ENCODE data around the gene ARFGEF3.

The ARFGEF3 gene

DNA sequence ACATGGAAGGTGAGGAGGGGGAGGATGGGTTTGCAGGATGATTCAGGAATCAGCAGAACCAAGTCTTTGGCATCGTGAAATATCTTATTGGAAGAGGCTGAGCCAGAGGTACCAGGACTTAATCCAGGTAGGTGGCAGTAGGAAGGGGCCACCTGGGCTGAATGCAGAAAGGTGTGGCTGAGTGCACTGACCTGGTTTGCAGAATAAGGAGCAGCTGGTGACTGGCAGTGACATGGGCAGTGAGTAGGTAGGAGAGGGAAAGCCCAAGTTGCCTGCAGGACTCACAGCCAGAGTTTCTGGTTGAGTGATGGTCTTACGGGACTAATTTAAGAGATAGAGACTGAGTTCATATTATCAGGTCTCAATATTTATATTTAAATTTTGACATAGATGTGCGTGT, 57.7 kb downstream of the ARFGEF3 start (continued):
- TF ChIP-seq ZFP3 (tag by site-specific recombination; IDR thresholded peaks at IDR 0.05; ENCODE audit: low read depth) = no peak
- no peak for TF ChIP-seq ZNF416 (tag by site-specific recombination; IDR thresholded peaks at IDR 0.05)
- TF ChIP-seq OSR2 (tag by site-specific recombination; IDR thresholded peaks at IDR 0.05) = no peak
- TF ChIP-seq ZNF560 (tag by site-specific recombination; IDR thresholded peaks at IDR 0.05; ENCODE audit: borderline replicate concordance) = no peak
- TF ChIP-seq ZNF16 (tag by site-specific recombination; IDR thresholded peaks at IDR 0.05; ENCODE audit: low read depth) = no peak

DNA sequence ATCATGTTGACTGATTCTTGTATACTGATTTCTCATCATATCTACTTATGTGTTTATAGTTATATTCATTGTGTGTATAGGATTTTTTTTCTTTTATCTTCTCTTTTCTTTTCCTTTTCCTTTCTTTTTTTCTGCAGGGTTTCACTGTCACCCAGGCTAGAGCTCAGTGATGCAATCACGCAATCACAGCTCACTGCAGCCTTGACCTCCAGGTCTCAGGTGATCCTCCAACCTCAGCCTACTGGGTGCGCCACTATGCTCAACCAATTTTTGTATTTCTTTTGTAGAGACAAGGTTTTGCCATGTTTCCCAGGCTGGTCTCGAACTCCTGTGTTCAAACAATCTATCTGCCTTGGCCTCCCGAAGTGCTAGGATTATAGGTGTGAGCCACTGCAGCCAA, 58.2 kb downstream of the ARFGEF3 start:
- H3K9me3 ChIP-seq (ENCODE audit: control insufficient read depth, insufficient read depth, low read depth, low read length) = no peaks in the 10 kb centered on the region
- ChIA-PET CTCF (no interaction called here), POLR2A (no interaction called here)
- no peaks in the 10 kb centered on the region; a peak in 1 of 3 replicates for H3K36me3 ChIP-seq (ENCODE audit: control insufficient read depth in 2 of 2, insufficient read depth in 1 of 2, low read length in 2 of 2)
- no peak overlapping the region for H3K4me3 ChIP-seq (ENCODE audit: low read depth, low read length)
- TF ChIP-seq, protein P1, sequence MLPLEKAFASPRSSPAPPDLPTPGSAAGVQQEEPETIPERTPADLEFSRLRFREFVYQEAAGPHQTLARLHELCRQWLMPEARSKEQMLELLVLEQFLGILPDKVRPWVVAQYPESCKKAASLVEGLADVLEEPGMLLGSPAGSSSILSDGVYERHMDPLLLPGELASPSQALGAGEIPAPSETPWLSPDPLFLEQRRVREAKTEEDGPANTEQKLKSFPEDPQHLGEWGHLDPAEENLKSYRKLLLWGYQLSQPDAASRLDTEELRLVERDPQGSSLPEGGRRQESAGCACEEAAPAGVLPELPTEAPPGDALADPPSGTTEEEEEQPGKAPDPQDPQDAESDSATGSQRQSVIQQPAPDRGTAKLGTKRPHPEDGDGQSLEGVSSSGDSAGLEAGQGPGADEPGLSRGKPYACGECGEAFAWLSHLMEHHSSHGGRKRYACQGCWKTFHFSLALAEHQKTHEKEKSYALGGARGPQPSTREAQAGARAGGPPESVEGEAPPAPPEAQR (tag by site-specific recombination; IDR thresholded peaks at IDR 0.05) = no peak
- TF ChIP-seq ZNF621 (tag by site-specific recombination; IDR thresholded peaks at IDR 0.05) = no peak
- TF ChIP-seq ZNF529 (tag by site-specific recombination; IDR thresholded peaks at IDR 0.05; ENCODE audit: insufficient replicate concordance) = no peak
- no peak for TF ChIP-seq ZNF610 (tag by site-specific recombination; IDR thresholded peaks at IDR 0.05; ENCODE audit: borderline replicate concordance)
- TF ChIP-seq ZNF140 (tag by site-specific recombination; IDR thresholded peaks at IDR 0.05) = no peak
- H3K27ac ChIP-seq (ENCODE audit: extremely low read depth, low read depth, low read length) = no peak overlapping the region
- H3K4me1 ChIP-seq (ENCODE audit: control insufficient read depth, insufficient read depth, low read length) = no peaks in the 10 kb centered on the region

DNA sequence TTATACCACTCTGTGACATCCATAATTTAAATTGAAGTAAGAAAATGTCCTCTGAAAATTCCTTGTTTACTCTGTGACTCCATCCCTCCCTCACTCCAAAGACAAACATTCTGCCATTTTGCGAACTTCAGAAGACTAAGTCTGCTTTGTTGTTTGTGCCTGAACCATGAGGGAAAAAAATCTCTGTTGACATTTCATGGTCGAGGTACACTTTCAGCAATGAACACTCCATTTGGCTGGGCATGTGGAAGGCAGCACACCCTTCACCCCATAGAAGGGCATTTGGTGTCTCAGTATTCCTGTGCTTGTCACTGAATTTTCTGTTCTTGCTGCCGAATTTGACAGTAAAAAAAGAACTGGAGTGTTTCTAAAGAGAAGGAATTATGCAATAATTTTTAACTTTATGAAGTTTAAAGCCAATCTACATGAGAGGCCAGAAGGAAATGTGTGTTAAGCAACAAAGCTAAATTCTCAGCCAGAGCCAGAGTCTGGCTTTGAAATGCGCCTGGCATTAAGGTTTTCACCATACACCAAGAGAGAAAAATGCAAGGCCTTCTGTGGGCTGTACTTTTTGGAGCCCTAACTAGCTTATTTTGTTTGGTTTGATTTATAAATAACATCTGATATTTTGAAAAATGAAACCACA, 61.3 kb downstream of the ARFGEF3 start:
- Histone ChIP-seq H3K36me3 (ENCODE audit: control insufficient read depth in 2 of 2, insufficient read depth in 1 of 2, low read length in 2 of 2) (no peaks in the 10 kb centered on the region; a peak in 1 of 3 replicates), H3K4me3 (ENCODE audit: low read depth, low read length) (no peak overlapping the region), H3K27ac (ENCODE audit: extremely low read depth, low read depth, low read length) (no peak overlapping the region), H3K9me3 (ENCODE audit: control insufficient read depth, insufficient read depth, low read depth, low read length) (no peaks in the 10 kb centered on the region), H3K4me1 (ENCODE audit: control insufficient read depth, insufficient read depth, low read length) (no peaks in the 10 kb centered on the region)
- CTCF ChIA-PET = interaction anchor here (0.5 to 1.1 kb wide), 3 partner anchors 12 to 106 kb away, joined by 3 to 5 read pairs (median 4); no protein-coding TSS in a partner anchor
- POLR2A ChIA-PET = no interaction called here
- no peak for TF ChIP-seq ZNF416 (tag by site-specific recombination; IDR thresholded peaks at IDR 0.05)
- TF ChIP-seq, protein P2, sequence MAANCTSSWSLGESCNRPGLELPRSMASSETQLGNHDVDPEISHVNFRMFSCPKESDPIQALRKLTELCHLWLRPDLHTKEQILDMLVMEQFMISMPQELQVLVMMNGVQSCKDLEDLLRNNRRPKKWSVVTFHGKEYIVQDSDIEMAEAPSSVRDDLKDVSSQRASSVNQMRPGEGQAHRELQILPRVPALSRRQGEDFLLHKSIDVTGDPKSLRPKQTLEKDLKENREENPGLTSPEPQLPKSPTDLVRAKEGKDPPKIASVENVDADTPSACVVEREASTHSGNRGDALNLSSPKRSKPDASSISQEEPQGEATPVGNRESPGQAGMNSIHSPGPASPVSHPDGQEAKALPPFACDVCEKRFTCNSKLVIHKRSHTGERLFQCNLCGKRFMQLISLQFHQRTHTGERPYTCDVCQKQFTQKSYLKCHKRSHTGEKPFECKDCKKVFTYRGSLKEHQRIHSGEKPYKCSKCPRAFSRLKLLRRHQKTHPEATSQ (tag by site-specific recombination; IDR thresholded peaks at IDR 0.05) = no peak
- TF ChIP-seq, protein P3, sequence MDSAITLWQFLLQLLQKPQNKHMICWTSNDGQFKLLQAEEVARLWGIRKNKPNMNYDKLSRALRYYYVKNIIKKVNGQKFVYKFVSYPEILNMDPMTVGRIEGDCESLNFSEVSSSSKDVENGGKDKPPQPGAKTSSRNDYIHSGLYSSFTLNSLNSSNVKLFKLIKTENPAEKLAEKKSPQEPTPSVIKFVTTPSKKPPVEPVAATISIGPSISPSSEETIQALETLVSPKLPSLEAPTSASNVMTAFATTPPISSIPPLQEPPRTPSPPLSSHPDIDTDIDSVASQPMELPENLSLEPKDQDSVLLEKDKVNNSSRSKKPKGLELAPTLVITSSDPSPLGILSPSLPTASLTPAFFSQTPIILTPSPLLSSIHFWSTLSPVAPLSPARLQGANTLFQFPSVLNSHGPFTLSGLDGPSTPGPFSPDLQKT (IDR thresholded peaks at IDR 0.05; ENCODE audit: borderline replicate concordance, low read depth, low read length) = no peak
- TF ChIP-seq GLI2 (tag by site-specific recombination; IDR thresholded peaks at IDR 0.05; ENCODE audit: borderline replicate concordance, low read depth) = no peak
- TF ChIP-seq, protein P4, sequence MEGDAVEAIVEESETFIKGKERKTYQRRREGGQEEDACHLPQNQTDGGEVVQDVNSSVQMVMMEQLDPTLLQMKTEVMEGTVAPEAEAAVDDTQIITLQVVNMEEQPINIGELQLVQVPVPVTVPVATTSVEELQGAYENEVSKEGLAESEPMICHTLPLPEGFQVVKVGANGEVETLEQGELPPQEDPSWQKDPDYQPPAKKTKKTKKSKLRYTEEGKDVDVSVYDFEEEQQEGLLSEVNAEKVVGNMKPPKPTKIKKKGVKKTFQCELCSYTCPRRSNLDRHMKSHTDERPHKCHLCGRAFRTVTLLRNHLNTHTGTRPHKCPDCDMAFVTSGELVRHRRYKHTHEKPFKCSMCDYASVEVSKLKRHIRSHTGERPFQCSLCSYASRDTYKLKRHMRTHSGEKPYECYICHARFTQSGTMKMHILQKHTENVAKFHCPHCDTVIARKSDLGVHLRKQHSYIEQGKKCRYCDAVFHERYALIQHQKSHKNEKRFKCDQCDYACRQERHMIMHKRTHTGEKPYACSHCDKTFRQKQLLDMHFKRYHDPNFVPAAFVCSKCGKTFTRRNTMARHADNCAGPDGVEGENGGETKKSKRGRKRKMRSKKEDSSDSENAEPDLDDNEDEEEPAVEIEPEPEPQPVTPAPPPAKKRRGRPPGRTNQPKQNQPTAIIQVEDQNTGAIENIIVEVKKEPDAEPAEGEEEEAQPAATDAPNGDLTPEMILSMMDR (tag by site-specific recombination; IDR thresholded peaks at IDR 0.05) = no peak
- TF ChIP-seq REPIN1 (tag by site-specific recombination; IDR thresholded peaks at IDR 0.05; ENCODE audit: low read depth) = no peak
- TF ChIP-seq ZNF677 (tag by site-specific recombination; IDR thresholded peaks at IDR 0.05) = no peak
- no peak for TF ChIP-seq ZBTB17 (tag by site-specific recombination; IDR thresholded peaks at IDR 0.05)
- TF ChIP-seq, protein P5, sequence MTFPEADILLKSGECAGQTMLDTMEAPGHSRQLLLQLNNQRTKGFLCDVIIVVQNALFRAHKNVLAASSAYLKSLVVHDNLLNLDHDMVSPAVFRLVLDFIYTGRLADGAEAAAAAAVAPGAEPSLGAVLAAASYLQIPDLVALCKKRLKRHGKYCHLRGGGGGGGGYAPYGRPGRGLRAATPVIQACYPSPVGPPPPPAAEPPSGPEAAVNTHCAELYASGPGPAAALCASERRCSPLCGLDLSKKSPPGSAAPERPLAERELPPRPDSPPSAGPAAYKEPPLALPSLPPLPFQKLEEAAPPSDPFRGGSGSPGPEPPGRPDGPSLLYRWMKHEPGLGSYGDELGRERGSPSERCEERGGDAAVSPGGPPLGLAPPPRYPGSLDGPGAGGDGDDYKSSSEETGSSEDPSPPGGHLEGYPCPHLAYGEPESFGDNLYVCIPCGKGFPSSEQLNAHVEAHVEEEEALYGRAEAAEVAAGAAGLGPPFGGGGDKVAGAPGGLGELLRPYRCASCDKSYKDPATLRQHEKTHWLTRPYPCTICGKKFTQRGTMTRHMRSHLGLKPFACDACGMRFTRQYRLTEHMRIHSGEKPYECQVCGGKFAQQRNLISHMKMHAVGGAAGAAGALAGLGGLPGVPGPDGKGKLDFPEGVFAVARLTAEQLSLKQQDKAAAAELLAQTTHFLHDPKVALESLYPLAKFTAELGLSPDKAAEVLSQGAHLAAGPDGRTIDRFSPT (tag by site-specific recombination; IDR thresholded peaks at IDR 0.05) = no peak
- no peak for TF ChIP-seq ZNF530 (tag by site-specific recombination; IDR thresholded peaks at IDR 0.05; ENCODE audit: low read depth)
- TF ChIP-seq, protein P6, sequence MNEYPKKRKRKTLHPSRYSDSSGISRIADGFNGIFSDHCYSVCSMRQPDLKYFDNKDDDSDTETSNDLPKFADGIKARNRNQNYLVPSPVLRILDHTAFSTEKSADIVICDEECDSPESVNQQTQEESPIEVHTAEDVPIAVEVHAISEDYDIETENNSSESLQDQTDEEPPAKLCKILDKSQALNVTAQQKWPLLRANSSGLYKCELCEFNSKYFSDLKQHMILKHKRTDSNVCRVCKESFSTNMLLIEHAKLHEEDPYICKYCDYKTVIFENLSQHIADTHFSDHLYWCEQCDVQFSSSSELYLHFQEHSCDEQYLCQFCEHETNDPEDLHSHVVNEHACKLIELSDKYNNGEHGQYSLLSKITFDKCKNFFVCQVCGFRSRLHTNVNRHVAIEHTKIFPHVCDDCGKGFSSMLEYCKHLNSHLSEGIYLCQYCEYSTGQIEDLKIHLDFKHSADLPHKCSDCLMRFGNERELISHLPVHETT (tag by site-specific recombination; IDR thresholded peaks at IDR 0.05) = no peak
- TF ChIP-seq, protein P7, sequence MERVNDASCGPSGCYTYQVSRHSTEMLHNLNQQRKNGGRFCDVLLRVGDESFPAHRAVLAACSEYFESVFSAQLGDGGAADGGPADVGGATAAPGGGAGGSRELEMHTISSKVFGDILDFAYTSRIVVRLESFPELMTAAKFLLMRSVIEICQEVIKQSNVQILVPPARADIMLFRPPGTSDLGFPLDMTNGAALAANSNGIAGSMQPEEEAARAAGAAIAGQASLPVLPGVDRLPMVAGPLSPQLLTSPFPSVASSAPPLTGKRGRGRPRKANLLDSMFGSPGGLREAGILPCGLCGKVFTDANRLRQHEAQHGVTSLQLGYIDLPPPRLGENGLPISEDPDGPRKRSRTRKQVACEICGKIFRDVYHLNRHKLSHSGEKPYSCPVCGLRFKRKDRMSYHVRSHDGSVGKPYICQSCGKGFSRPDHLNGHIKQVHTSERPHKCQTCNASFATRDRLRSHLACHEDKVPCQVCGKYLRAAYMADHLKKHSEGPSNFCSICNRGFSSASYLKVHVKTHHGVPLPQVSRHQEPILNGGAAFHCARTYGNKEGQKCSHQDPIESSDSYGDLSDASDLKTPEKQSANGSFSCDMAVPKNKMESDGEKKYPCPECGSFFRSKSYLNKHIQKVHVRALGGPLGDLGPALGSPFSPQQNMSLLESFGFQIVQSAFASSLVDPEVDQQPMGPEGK (tag by site-specific recombination; IDR thresholded peaks at IDR 0.05) = no peak
